ENCODE data around the gene GNA15.

- TF ChIP-seq EGR1 (IDR thresholded peaks at IDR 0.05; ENCODE audit: borderline replicate concordance, low read depth, low read length) = no peak
- no peak for TF ChIP-seq CHD2 (IDR thresholded peaks at IDR 0.05; ENCODE audit: low read length)
- no peak for TF ChIP-seq BCL11A (IDR thresholded peaks at IDR 0.05; ENCODE audit: low read depth in 2 of 2, low read length in 2 of 2)
- TF ChIP-seq CTCF (IDR thresholded peaks at IDR 0.05; ENCODE audit: control extremely low read depth in 1 of 3, insufficient read depth in 1 of 3, low read depth in 1 of 3, low read length in 3 of 3) = no peak
- no peak for TF ChIP-seq JUND (IDR thresholded peaks at IDR 0.05; ENCODE audit: low read length)
- no peak for TF ChIP-seq EP300 (IDR thresholded peaks at IDR 0.05; ENCODE audit: borderline replicate concordance in 1 of 2, low read depth in 2 of 2, low read length in 2 of 2)
- TF ChIP-seq CEBPB (IDR thresholded peaks at IDR 0.05; ENCODE audit: low read depth, low read length) = no peak
- no peak for TF ChIP-seq EZH2 (IDR thresholded peaks at IDR 0.05; ENCODE audit: low read depth, low read length, severe bottlenecking)
- TF ChIP-seq POLR2AphosphoS5 (IDR thresholded peaks at IDR 0.05; ENCODE audit: low read depth, low read length) = no peak
- TF ChIP-seq YY1 (IDR thresholded peaks at IDR 0.05; ENCODE audit: low read depth, low read length) = no peak
- TF ChIP-seq MAX (IDR thresholded peaks at IDR 0.05) = no peak
- TF ChIP-seq POLR2A (IDR thresholded peaks at IDR 0.05; ENCODE audit: control extremely low read depth in 1 of 2, low read depth in 2 of 2, low read length in 2 of 2) = no peak
- TF ChIP-seq RAD21 (IDR thresholded peaks at IDR 0.05 in 1 of 2, conservative IDR thresholded peaks at IDR 0.05 in 1 of 2; ENCODE audit: low read depth in 2 of 2, low read length in 2 of 2) = no peak
Observed at GRCh38 chr19:3138268-3138667, 2.4 kb downstream of the GNA15 start.
